ENCODE data around the gene OR1D5.

GRCh38 chr17:3033741-3034577 lies 29.4 kb downstream of the OR1D5 start:
- TF ChIP-seq CTCF (IDR thresholded peaks at IDR 0.05) (no peak), TCF12 (IDR thresholded peaks at IDR 0.05) (no peak), POLR2AphosphoS5 (IDR thresholded peaks at IDR 0.05; ENCODE audit: low read depth, low read length) (no peak), MAX (IDR thresholded peaks at IDR 0.05; ENCODE audit: low read depth) (no peak), EZH2phosphoT487 (IDR thresholded peaks at IDR 0.05; ENCODE audit: borderline replicate concordance, low read depth) (no peak), USF1 (IDR thresholded peaks at IDR 0.05; ENCODE audit: borderline replicate concordance, low read depth) (no peak), RXRA (IDR thresholded peaks at IDR 0.05; ENCODE audit: borderline replicate concordance, low read depth) (no peak), MXI1 (IDR thresholded peaks at IDR 0.05; ENCODE audit: low read depth, low read length) (no peak), RFX5 (IDR thresholded peaks at IDR 0.05; ENCODE audit: low read length) (no peak), NRF1 (IDR thresholded peaks at IDR 0.05; ENCODE audit: low read depth, low read length) (no peak), RAD21 (IDR thresholded peaks at IDR 0.05; ENCODE audit: low read length) (no peak)

All from SK-N-SH (cell line).